HepG2 (cell line): Measurements from ENCODE around the gene MIPEP. TPM values are rescaled to one million over a fixed set of nuclear protein-coding genes. Genes with fewer than 3 reads are reported as not detected.

ENCODE experiments used
- ATAC-seq: fragments of 200-7000 bp; cut with Tn5 transposase; 3 replicates; pipeline ENCODE4 v1.9.1; 2020; ENCODE audit warnings: mild to moderate bottlenecking, moderate library complexity
- BruUV-seq: library from RNA; stranded (reverse); fragments of 400-500 nt; replicated peaks from 2 replicates; lab custom pipeline; 2021; lab: Mats Ljungman, UMichigan
- CTCF ChIA-PET: fragments of 300-600 bp; formaldehyde crosslinking; extraction: SDS; loops from one replicate; lab custom pipeline; 2021; ENCODE audit warnings: low total read pairs, inconsistent platforms, low intra/inter-chr PET ratio; lab: Yijun Ruan, JAX
- POLR2A ChIA-PET: fragments of 350-600 bp; sonication (Branson Sonifier 250); formaldehyde crosslinking; loops from one replicate; lab custom pipeline; 2020; ENCODE audit warnings: antibody characterized with exemption, inconsistent platforms; lab: Yijun Ruan, JAX
- DNase-seq: peaks from one replicate; pipeline ENCODE4 v3.0.0-alpha.2; 2015; ENCODE audit warnings: low spot score
- FAIRE-seq: peaks from 3 replicates; lab custom pipeline; 2011; peaks lifted over from hg19 to GRCh38; lab: Jason Lieb, UNC
- H2AFZ ChIP-seq: one replicate; pipeline ENCODE4 v1.6.1; 2011; ENCODE audit warnings: low read length, inconsistent platforms
- H3K27ac ChIP-seq: fragments of 300-600 bp; 3 replicates; pipeline ENCODE4 v1.8.0; 2011; ENCODE audit warnings: mixed run types, mild to moderate bottlenecking, mixed read lengths, low read length, inconsistent platforms; ENCODE audit not compliant: insufficient read depth; ENCODE audit errors: extremely low read length
- H3K27me3 ChIP-seq, 2 experiments: fragments of 200-600 bp in 1 of 2; 2 replicates in 1 of 2; 3 replicates in 1 of 2; pipeline versions ENCODE4 v1.6.0 to v1.8.0; 2011; ENCODE audit warnings: low read length in 2 of 2, mild to moderate bottlenecking in 2 of 2, moderate library complexity in 2 of 2, inconsistent platforms in 1 of 2; ENCODE audit not compliant: insufficient read depth in 2 of 2, control insufficient read depth in 1 of 2
- H3K36me3 ChIP-seq, 2 experiments: fragments of 200-600 bp in 1 of 2; replicated peaks in 1 of 2; 2 replicates in 1 of 2; 3 replicates in 1 of 2; pipeline versions ENCODE4 v1.5.1 to v1.8.0; 2011; ENCODE audit warnings: low read length in 2 of 2, inconsistent platforms in 1 of 2; ENCODE audit not compliant: insufficient read depth in 2 of 2, control insufficient read depth in 1 of 2
- H3K4me1 ChIP-seq: 2 replicates; pipeline ENCODE4 v1.5.1; 2012; ENCODE audit warnings: low read length, inconsistent platforms; ENCODE audit not compliant: insufficient read depth
- H3K4me2 ChIP-seq: 2 replicates; pipeline ENCODE4 v1.6.0; 2011; ENCODE audit warnings: low read depth, low read length, inconsistent platforms
- H3K4me3 ChIP-seq, 3 experiments: fragments of 200-600 bp in 1 of 3; sonication (generic), shearing (Covaris generic) in 1 of 3; replicated peaks in 1 of 3; 2 replicates each; pipeline ENCODE4 v1.5.1; 2011 to 2016; ENCODE audit warnings: low read length in 3 of 3, inconsistent platforms in 2 of 3, low read depth in 2 of 3, mild to moderate bottlenecking in 2 of 3, control low read depth in 1 of 3, mixed read lengths in 1 of 3; ENCODE audit not compliant: insufficient read depth in 1 of 3
- H3K79me2 ChIP-seq: one replicate; pipeline ENCODE4 v1.6.1; 2011; ENCODE audit warnings: low read length, inconsistent platforms; ENCODE audit not compliant: insufficient read depth
- H3K9ac ChIP-seq: 2 replicates; pipeline ENCODE4 v1.6.0; 2011; ENCODE audit warnings: mild to moderate bottlenecking, low read depth, low read length, inconsistent platforms; ENCODE audit not compliant: insufficient read depth
- H3K9me3 ChIP-seq: 2 replicates; pipeline ENCODE4 v1.5.1; 2012; ENCODE audit warnings: mild to moderate bottlenecking, low read length
- H4K20me1 ChIP-seq: 2 replicates; pipeline ENCODE4 v1.6.0; 2011; ENCODE audit warnings: inconsistent platforms, mild to moderate bottlenecking, low read length, moderate library complexity; ENCODE audit not compliant: insufficient read depth
- CBX5 ChIP-seq: sonication (generic); formaldehyde crosslinking; IDR thresholded peaks from 2 replicates; pipeline ENCODE4 v1.4.0; 2020; ENCODE audit warnings: missing genetic modification reagents, borderline replicate concordance
- ELF3 ChIP-seq: IDR thresholded peaks from 2 replicates; pipeline ENCODE4 v1.6.1; 2016; ENCODE audit warnings: missing genetic modification reagents, missing compliant biosample characterization
- FOXA3 ChIP-seq: IDR thresholded peaks from 2 replicates; pipeline ENCODE4 v1.6.1; 2016; ENCODE audit warnings: missing genetic modification reagents, missing compliant biosample characterization
- NFE2L1 ChIP-seq: sonication (generic); formaldehyde crosslinking; IDR thresholded peaks from 2 replicates; pipeline ENCODE4 v1.4.0; 2020; ENCODE audit warnings: missing genetic modification reagents, mild to moderate bottlenecking, borderline replicate concordance
- NFRKB ChIP-seq: fragments of 450-650 bp; IDR thresholded peaks from 2 replicates; pipeline ENCODE4 v1.6.1; 2017
- PATZ1 ChIP-seq: sonication (generic); formaldehyde crosslinking; IDR thresholded peaks from 2 replicates; pipeline ENCODE4 v1.4.0; 2020; ENCODE audit warnings: missing genetic modification reagents
- SMARCC2 ChIP-seq: fragments of 450-650 bp; IDR thresholded peaks from 2 replicates; pipeline ENCODE4 v1.6.1; 2017; ENCODE audit warnings: antibody characterized with exemption, mild to moderate bottlenecking
- TEAD3 ChIP-seq: optimal IDR thresholded peaks from 2 replicates; pipeline ENCODE3; 2016; ENCODE audit warnings: borderline replicate concordance
- ZNF30 ChIP-seq: sonication (generic); formaldehyde crosslinking; IDR thresholded peaks from 2 replicates; pipeline ENCODE4 v1.5.0; 2020; ENCODE audit warnings: mild to moderate bottlenecking, missing genetic modification reagents
- ZNF337 ChIP-seq: sonication (generic); formaldehyde crosslinking; IDR thresholded peaks from 2 replicates; pipeline ENCODE4 v1.5.1; 2020; ENCODE audit warnings: missing genetic modification reagents, low read depth, mild to moderate bottlenecking, borderline replicate concordance
- WGBS: methylation state at CpG from one replicate; pipeline ENCODE4 v1.1.6; 2017; ENCODE audit warnings: low lambda C conversion rate; 5-methylcytosine and 5-hydroxymethylcytosine counted together
- in situ Hi-C: cut with HindIII; loops from 2 replicates; pipeline ENCODE4 v1.10.0; 2017; ENCODE audit warnings: low pct_unique_long_range_greater_than_20kb; ENCODE audit not compliant: extremely low pct_ligation_motif_present
- intact Hi-C: fragments of 100-400 bp; cut with micrococcal nuclease; formaldehyde crosslinking; loops from one replicate; pipeline ENCODE4 v1.10.0; 2022; ENCODE audit not compliant: unreplicated experiment
- polyA plus RNA-seq, 8 experiments: library from polyadenylated mRNA; depleted of rRNA in 3 of 8; stranded (reverse) in 7 of 8; unstranded in 1 of 8; fragments of >200 nt; fragmentation: Illumina TruSeq in 4 of 8; extraction: Trizol in 4 of 8; gene quantifications; 2 replicates each; pipeline versions ENCODE4 v1.2.1 to v1.2.3, GENCODE V29; 2011 to 2016; ENCODE audit warnings: low read depth in 4 of 8, missing spikeins in 1 of 8, mixed read lengths in 1 of 8; ENCODE audit not compliant: insufficient read depth in 1 of 8
- total RNA-seq, 5 experiments: library from RNA; depleted of rRNA; stranded (reverse); fragments of >200 nt; fragmentation: Illumina TruSeq; extraction: Trizol; gene quantifications; 2 replicates each; pipeline ENCODE4 v1.2.3, GENCODE V29; 2016; ENCODE audit warnings: low read depth in 1 of 5
- TF ChIP-seq, protein P1 (sequence below): sonication (generic); formaldehyde crosslinking; IDR thresholded peaks from 2 replicates; pipeline ENCODE4 v1.5.1; 2020; ENCODE audit warnings: mild to moderate bottlenecking, missing genetic modification reagents, borderline replicate concordance
- TF ChIP-seq, protein P2 (sequence below): IDR thresholded peaks from 2 replicates; pipeline ENCODE4 v1.4.0; 2020; ENCODE audit warnings: mild to moderate bottlenecking, missing genetic modification reagents

MIPEP gene
- total and polyA plus RNA-seq, 2 of the 13 experiments (the other 11 are each of a cell fraction or from before 2014, with no cell fraction given) = 9.3 to 24.1 TPM

- no peak for ATAC-seq
- ChIA-PET POLR2A (no interaction called here), CTCF (no interaction called here)
- no TSS peak for BruUV-seq
- Histone ChIP-seq H3K4me2 (no peak overlapping the region), H3K79me2 (no peaks in the 10 kb centered on the region), H3K4me1 (peaks cover 10% of the 10 kb centered on the region), H3K27me3 (no peaks in the 10 kb centered on the region), H3K4me3 (no peak overlapping the region), H3K27ac (no peak overlapping the region), H4K20me1 (no peaks in the 10 kb centered on the region), H2AFZ (no peak overlapping the region), H3K36me3 (no peaks in the 10 kb centered on the region), H3K9ac (no peak overlapping the region), H3K9me3 (no peaks in the 10 kb centered on the region)
- no peak for TF ChIP-seq ZNF337
- TF ChIP-seq TEAD3 = no peak
- TF ChIP-seq NFRKB = no peak
- no peak for TF ChIP-seq ELF3 (CRISPR knock-in tag)
- no peak for TF ChIP-seq ZNF30 (CRISPR knock-in tag)
- TF ChIP-seq, protein P1, sequence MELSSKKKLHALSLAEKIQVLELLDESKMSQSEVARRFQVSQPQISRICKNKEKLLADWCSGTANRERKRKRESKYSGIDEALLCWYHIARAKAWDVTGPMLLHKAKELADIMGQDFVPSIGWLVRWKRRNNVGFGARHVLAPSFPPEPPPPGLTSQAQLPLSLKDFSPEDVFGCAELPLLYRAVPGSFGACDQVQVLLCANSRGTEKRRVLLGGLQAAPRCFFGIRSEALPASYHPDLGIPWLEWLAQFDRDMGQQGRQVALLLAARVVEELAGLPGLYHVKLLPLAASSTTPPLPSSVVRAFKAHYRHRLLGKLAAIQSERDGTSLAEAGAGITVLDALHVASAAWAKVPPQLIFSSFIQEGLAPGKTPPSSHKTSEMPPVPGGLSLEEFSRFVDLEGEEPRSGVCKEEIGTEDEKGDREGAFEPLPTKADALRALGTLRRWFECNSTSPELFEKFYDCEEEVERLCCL (CRISPR knock-in tag) = no peak
- TF ChIP-seq CBX5 (CRISPR knock-in tag) = no peak
- 95% methylated on average over 5 of the region's 5 CpGs for WGBS
- intact Hi-C loops (no loop called here), in situ Hi-C loops (no loop called here)
- no peak for DNase-seq
- FAIRE-seq = no peak
Observed at GRCh38 chr13:23797276-23797903, 91.8 kb downstream of the MIPEP start.

- H3K27me3 ChIP-seq = no peaks in the 10 kb centered on the region
- intact Hi-C loops (no loop called here), in situ Hi-C loops (no loop called here)
- ChIA-PET CTCF (no interaction called here), POLR2A (interaction anchor here (0.7 kb wide), 1 partner anchor 61 kb away, joined by 5 read pairs; no protein-coding TSS in a partner anchor)
- no peak overlapping the region for H3K4me2 ChIP-seq
- no peaks in the 10 kb centered on the region for H3K36me3 ChIP-seq
- H2AFZ ChIP-seq = no peak overlapping the region
- ATAC-seq (peak; percentile 82), DNase-seq (peak; percentile 34), FAIRE-seq (no peak)
- H4K20me1 ChIP-seq = no peaks in the 10 kb centered on the region
- no peak overlapping the region for H3K9ac ChIP-seq
- 25% methylated on average over 2 of the region's 2 CpGs for WGBS
- BruUV-seq = no TSS peak
- no peak overlapping the region for H3K27ac ChIP-seq
- no peak overlapping the region for H3K4me3 ChIP-seq
- H3K4me1 ChIP-seq = peaks cover 10% of the 10 kb centered on the region
- no peaks in the 10 kb centered on the region for H3K79me2 ChIP-seq
- no peaks in the 10 kb centered on the region for H3K9me3 ChIP-seq
- TF ChIP-seq NFE2L1 (CRISPR knock-in tag) = no peak
- TF ChIP-seq PATZ1 (CRISPR knock-in tag) = no peak
- no peak for TF ChIP-seq SMARCC2
- TF ChIP-seq, protein P2, sequence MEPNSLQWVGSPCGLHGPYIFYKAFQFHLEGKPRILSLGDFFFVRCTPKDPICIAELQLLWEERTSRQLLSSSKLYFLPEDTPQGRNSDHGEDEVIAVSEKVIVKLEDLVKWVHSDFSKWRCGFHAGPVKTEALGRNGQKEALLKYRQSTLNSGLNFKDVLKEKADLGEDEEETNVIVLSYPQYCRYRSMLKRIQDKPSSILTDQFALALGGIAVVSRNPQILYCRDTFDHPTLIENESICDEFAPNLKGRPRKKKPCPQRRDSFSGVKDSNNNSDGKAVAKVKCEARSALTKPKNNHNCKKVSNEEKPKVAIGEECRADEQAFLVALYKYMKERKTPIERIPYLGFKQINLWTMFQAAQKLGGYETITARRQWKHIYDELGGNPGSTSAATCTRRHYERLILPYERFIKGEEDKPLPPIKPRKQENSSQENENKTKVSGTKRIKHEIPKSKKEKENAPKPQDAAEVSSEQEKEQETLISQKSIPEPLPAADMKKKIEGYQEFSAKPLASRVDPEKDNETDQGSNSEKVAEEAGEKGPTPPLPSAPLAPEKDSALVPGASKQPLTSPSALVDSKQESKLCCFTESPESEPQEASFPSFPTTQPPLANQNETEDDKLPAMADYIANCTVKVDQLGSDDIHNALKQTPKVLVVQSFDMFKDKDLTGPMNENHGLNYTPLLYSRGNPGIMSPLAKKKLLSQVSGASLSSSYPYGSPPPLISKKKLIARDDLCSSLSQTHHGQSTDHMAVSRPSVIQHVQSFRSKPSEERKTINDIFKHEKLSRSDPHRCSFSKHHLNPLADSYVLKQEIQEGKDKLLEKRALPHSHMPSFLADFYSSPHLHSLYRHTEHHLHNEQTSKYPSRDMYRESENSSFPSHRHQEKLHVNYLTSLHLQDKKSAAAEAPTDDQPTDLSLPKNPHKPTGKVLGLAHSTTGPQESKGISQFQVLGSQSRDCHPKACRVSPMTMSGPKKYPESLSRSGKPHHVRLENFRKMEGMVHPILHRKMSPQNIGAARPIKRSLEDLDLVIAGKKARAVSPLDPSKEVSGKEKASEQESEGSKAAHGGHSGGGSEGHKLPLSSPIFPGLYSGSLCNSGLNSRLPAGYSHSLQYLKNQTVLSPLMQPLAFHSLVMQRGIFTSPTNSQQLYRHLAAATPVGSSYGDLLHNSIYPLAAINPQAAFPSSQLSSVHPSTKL = peak; percentile 55; the same call in 1 of the 2 replicates
- peak; percentile 92 for TF ChIP-seq FOXA3 (CRISPR knock-in tag)
Observed at GRCh38 chr13:23796551-23796950, 92.6 kb downstream of the MIPEP start.
